ENCODE data around the gene MEIKIN.

The MEIKIN gene

GRCh38 chr5:131928957-131929356, 16.5 kb downstream of the MEIKIN start:
- H3K4me1 ChIP-seq (ENCODE audit: low read length) = no peaks in the 10 kb centered on the region
- TF ChIP-seq, protein P1, sequence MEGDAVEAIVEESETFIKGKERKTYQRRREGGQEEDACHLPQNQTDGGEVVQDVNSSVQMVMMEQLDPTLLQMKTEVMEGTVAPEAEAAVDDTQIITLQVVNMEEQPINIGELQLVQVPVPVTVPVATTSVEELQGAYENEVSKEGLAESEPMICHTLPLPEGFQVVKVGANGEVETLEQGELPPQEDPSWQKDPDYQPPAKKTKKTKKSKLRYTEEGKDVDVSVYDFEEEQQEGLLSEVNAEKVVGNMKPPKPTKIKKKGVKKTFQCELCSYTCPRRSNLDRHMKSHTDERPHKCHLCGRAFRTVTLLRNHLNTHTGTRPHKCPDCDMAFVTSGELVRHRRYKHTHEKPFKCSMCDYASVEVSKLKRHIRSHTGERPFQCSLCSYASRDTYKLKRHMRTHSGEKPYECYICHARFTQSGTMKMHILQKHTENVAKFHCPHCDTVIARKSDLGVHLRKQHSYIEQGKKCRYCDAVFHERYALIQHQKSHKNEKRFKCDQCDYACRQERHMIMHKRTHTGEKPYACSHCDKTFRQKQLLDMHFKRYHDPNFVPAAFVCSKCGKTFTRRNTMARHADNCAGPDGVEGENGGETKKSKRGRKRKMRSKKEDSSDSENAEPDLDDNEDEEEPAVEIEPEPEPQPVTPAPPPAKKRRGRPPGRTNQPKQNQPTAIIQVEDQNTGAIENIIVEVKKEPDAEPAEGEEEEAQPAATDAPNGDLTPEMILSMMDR (IDR thresholded peaks at IDR 0.05; ENCODE audit: low read length) = no peak
- no peak for TF ChIP-seq EZH2 (optimal IDR thresholded peaks at IDR 0.05; ENCODE audit: low read depth, low read length)
- H3K9ac ChIP-seq (ENCODE audit: low read length) = no peak overlapping the region
- H4K20me1 ChIP-seq (ENCODE audit: insufficient read depth, low read length) = no peaks in the 10 kb centered on the region
- no peak overlapping the region for H3K4me2 ChIP-seq (ENCODE audit: low read depth, low read length)
- no peaks in the 10 kb centered on the region for H3K27me3 ChIP-seq (replicated peaks; ENCODE audit: insufficient read depth, low read length)
- H3K27ac ChIP-seq (ENCODE audit: low read length) = no peak overlapping the region
- no peaks in the 10 kb centered on the region for H3K79me2 ChIP-seq (ENCODE audit: low read length)
- H3K4me3 ChIP-seq (ENCODE audit: low read length) = no peak overlapping the region
- H3F3A ChIP-seq (ENCODE audit: insufficient read depth, low read length) = no peaks in the 10 kb centered on the region
- no peak for DNase-seq
- H3K9me3 ChIP-seq (replicated peaks; ENCODE audit: insufficient read depth, low read length) = no peaks in the 10 kb centered on the region
- no peaks in the 10 kb centered on the region for H3K9me2 ChIP-seq (replicated peaks; ENCODE audit: insufficient read depth, low read length)
- H2AFZ ChIP-seq (ENCODE audit: low read length) = no peak overlapping the region
- H3K36me3 ChIP-seq (replicated peaks; ENCODE audit: insufficient read depth, low read length) = no peaks in the 10 kb centered on the region

- Histone ChIP-seq H3K27ac (ENCODE audit: low read length) (no peak overlapping the region), H3K4me2 (ENCODE audit: low read depth, low read length) (no peak overlapping the region), H3K4me3 (ENCODE audit: low read length) (no peak overlapping the region), H3K9ac (ENCODE audit: low read length) (no peak overlapping the region), H2AFZ (ENCODE audit: low read length) (no peak overlapping the region), H3K79me2 (ENCODE audit: low read length) (no peaks in the 10 kb centered on the region), H3K36me3 (replicated peaks; ENCODE audit: insufficient read depth, low read length) (no peaks in the 10 kb centered on the region), H3K4me1 (ENCODE audit: low read length) (no peaks in the 10 kb centered on the region), H3F3A (ENCODE audit: insufficient read depth, low read length) (no peaks in the 10 kb centered on the region), H3K9me3 (replicated peaks; ENCODE audit: insufficient read depth, low read length) (no peaks in the 10 kb centered on the region), H4K20me1 (ENCODE audit: insufficient read depth, low read length) (no peaks in the 10 kb centered on the region), H3K9me2 (replicated peaks; ENCODE audit: insufficient read depth, low read length) (no peaks in the 10 kb centered on the region), H3K27me3 (replicated peaks; ENCODE audit: insufficient read depth, low read length) (no peaks in the 10 kb centered on the region)
- DNase-seq = no peak
- TF ChIP-seq, protein P1 (IDR thresholded peaks at IDR 0.05; ENCODE audit: low read length) = no peak
- no peak for TF ChIP-seq EZH2 (optimal IDR thresholded peaks at IDR 0.05; ENCODE audit: low read depth, low read length)
- TF ChIP-seq EZH2phosphoT487 (IDR thresholded peaks at IDR 0.05; ENCODE audit: low read length) = no peak
Observed at GRCh38 chr5:131926168-131926567, 19.3 kb downstream of the MEIKIN start.

GRCh38 chr5:131916481-131916880, 29.0 kb downstream of the MEIKIN start:
- Histone ChIP-seq H4K20me1 (ENCODE audit: insufficient read depth, low read length) (no peaks in the 10 kb centered on the region), H3K4me2 (ENCODE audit: low read depth, low read length) (no peak overlapping the region), H3K27me3 (replicated peaks; ENCODE audit: insufficient read depth, low read length) (no peaks in the 10 kb centered on the region), H3K79me2 (ENCODE audit: low read length) (no peaks in the 10 kb centered on the region), H3K36me3 (replicated peaks; ENCODE audit: insufficient read depth, low read length) (no peaks in the 10 kb centered on the region), H2AFZ (ENCODE audit: low read length) (no peak overlapping the region), H3K9ac (ENCODE audit: low read length) (no peak overlapping the region), H3K9me3 (replicated peaks; ENCODE audit: insufficient read depth, low read length) (no peaks in the 10 kb centered on the region), H3F3A (ENCODE audit: insufficient read depth, low read length) (no peaks in the 10 kb centered on the region), H3K27ac (ENCODE audit: low read length) (no peak overlapping the region), H3K9me2 (replicated peaks; ENCODE audit: insufficient read depth, low read length) (no peaks in the 10 kb centered on the region), H3K4me3 (ENCODE audit: low read length) (no peak overlapping the region), H3K4me1 (ENCODE audit: low read length) (no peaks in the 10 kb centered on the region)
- DNase-seq = no peak
- TF ChIP-seq, protein P1 (IDR thresholded peaks at IDR 0.05; ENCODE audit: low read length) = no peak

- H3K36me3 ChIP-seq (replicated peaks; ENCODE audit: insufficient read depth, low read length) = no peaks in the 10 kb centered on the region
- H4K20me1 ChIP-seq (ENCODE audit: insufficient read depth, low read length) = no peaks in the 10 kb centered on the region
- no peak overlapping the region for H3K9ac ChIP-seq (ENCODE audit: low read length)
- TF ChIP-seq, protein P1 (IDR thresholded peaks at IDR 0.05; ENCODE audit: low read length) = no peak
- TF ChIP-seq EZH2phosphoT487 (IDR thresholded peaks at IDR 0.05; ENCODE audit: low read length) (no peak), EZH2 (optimal IDR thresholded peaks at IDR 0.05; ENCODE audit: low read depth, low read length) (no peak)
- no peaks in the 10 kb centered on the region for H3K9me2 ChIP-seq (replicated peaks; ENCODE audit: insufficient read depth, low read length)
- H3K4me3 ChIP-seq (ENCODE audit: low read length) = no peak overlapping the region
- H3K4me2 ChIP-seq (ENCODE audit: low read depth, low read length) = no peak overlapping the region
- no peak overlapping the region for H2AFZ ChIP-seq (ENCODE audit: low read length)
- no peaks in the 10 kb centered on the region for H3F3A ChIP-seq (ENCODE audit: insufficient read depth, low read length)
- H3K4me1 ChIP-seq (ENCODE audit: low read length) = no peaks in the 10 kb centered on the region
- DNase-seq = no peak
- no peaks in the 10 kb centered on the region for H3K27me3 ChIP-seq (replicated peaks; ENCODE audit: insufficient read depth, low read length)
- H3K27ac ChIP-seq (ENCODE audit: low read length) = no peak overlapping the region
- no peaks in the 10 kb centered on the region for H3K9me3 ChIP-seq (replicated peaks; ENCODE audit: insufficient read depth, low read length)
- no peaks in the 10 kb centered on the region for H3K79me2 ChIP-seq (ENCODE audit: low read length)
Observed at GRCh38 chr5:131914472-131914871, 31.0 kb downstream of the MEIKIN start.

Data from MM.1S (cell line).